H1 (cell line): ENCODE results near the gene CX3CR1. TPM values are rescaled to one million over a fixed set of nuclear protein-coding genes. Genes with fewer than 3 reads are reported as not detected.

Source experiments
- HDAC2 ChIP-seq, 2 experiments: fragments of 300-600 bp in 1 of 2; sonication (generic) in 1 of 2; IDR thresholded peaks; 2 replicates each; pipeline ENCODE4 v1.6.1; 2011 to 2012; ENCODE audit warnings: low read depth in 2 of 2, low read length in 2 of 2, mild to moderate bottlenecking in 2 of 2, moderate library complexity in 2 of 2, borderline replicate concordance in 1 of 2, inconsistent platforms in 1 of 2
- JUND ChIP-seq: IDR thresholded peaks from 2 replicates; pipeline ENCODE4 v1.6.1; 2011; ENCODE audit warnings: mild to moderate bottlenecking, improper control_type of control experiment, low read length
- TEAD4 ChIP-seq: IDR thresholded peaks from 2 replicates; pipeline ENCODE4 v1.6.1; 2012; ENCODE audit warnings: low read depth, low read length, inconsistent platforms, mixed read lengths
- YY1 ChIP-seq: IDR thresholded peaks from 2 replicates; pipeline ENCODE4 v1.6.1; 2011; ENCODE audit warnings: low read depth, mild to moderate bottlenecking, low read length
- polyA plus RNA-seq, 7 experiments: library from polyadenylated mRNA; depleted of rRNA in 3 of 7; stranded (reverse) in 5 of 7; unstranded in 2 of 7; fragments of >200 nt in 5 of 7; fragments of 200-250 nt in 2 of 7; gene quantifications; 1 replicate in 5 of 7; 2 replicates in 1 of 7; 4 replicates in 1 of 7; pipeline versions ENCODE4 v1.2.1 to v1.2.3, GENCODE V29; 2011 to 2013; ENCODE audit warnings: missing spikeins in 2 of 7, mixed read lengths in 2 of 7
- total RNA-seq: library from RNA; stranded (reverse); fragmentation: NEBNext Ultra II Directional; extraction: Animal tissue kit (Norgen Biotek cat#: 25700); gene quantifications from 2 replicates; pipeline ENCODE4 v1.2.1, GENCODE V29; 2021
- TF ChIP-seq, protein P1 (sequence below): fragments of 300-600 bp; sonication (generic); IDR thresholded peaks from 2 replicates; pipeline ENCODE4 v1.7.1; 2012; ENCODE audit warnings: low read length, moderate library complexity, mild to moderate bottlenecking, inconsistent platforms; ENCODE audit not compliant: insufficient replicate concordance
- TF ChIP-seq, protein P2 (sequence below): IDR thresholded peaks from 2 replicates; pipeline ENCODE4 v1.6.1; 2012; ENCODE audit warnings: low read length, inconsistent platforms

Gene CX3CR1
- total and polyA plus RNA-seq, 2 of the 8 experiments (the other 6 are each of a cell fraction or from before 2014, with no cell fraction given) = 0.08 TPM; not detected in 1

DNA sequence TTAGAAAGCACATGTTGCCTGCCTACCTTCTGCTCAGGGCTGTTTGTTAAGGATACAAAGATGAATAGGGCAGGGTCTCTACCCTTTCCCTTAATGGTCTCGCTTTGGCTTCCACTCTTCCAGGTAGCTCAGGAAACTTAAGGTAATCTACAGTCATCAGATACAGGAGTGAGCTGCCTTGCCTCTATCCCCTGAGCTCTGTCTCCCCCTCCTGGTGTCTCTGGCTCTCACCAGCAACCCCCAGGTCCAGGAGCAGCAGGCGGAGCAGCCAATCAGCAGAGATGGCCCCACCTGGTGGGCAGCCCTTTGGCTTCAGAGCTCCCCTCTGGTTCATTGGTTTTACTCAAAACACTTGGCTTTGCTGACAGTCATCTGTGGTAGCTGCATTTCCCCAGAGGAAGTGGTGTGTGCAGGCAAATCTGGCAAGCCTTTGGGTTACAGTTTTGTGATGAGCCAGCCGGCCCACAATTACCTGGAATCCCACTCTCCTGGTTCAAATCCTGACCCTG is 8.5 kb upstream of the CX3CR1 start (continued):
- TF ChIP-seq, protein P1, sequence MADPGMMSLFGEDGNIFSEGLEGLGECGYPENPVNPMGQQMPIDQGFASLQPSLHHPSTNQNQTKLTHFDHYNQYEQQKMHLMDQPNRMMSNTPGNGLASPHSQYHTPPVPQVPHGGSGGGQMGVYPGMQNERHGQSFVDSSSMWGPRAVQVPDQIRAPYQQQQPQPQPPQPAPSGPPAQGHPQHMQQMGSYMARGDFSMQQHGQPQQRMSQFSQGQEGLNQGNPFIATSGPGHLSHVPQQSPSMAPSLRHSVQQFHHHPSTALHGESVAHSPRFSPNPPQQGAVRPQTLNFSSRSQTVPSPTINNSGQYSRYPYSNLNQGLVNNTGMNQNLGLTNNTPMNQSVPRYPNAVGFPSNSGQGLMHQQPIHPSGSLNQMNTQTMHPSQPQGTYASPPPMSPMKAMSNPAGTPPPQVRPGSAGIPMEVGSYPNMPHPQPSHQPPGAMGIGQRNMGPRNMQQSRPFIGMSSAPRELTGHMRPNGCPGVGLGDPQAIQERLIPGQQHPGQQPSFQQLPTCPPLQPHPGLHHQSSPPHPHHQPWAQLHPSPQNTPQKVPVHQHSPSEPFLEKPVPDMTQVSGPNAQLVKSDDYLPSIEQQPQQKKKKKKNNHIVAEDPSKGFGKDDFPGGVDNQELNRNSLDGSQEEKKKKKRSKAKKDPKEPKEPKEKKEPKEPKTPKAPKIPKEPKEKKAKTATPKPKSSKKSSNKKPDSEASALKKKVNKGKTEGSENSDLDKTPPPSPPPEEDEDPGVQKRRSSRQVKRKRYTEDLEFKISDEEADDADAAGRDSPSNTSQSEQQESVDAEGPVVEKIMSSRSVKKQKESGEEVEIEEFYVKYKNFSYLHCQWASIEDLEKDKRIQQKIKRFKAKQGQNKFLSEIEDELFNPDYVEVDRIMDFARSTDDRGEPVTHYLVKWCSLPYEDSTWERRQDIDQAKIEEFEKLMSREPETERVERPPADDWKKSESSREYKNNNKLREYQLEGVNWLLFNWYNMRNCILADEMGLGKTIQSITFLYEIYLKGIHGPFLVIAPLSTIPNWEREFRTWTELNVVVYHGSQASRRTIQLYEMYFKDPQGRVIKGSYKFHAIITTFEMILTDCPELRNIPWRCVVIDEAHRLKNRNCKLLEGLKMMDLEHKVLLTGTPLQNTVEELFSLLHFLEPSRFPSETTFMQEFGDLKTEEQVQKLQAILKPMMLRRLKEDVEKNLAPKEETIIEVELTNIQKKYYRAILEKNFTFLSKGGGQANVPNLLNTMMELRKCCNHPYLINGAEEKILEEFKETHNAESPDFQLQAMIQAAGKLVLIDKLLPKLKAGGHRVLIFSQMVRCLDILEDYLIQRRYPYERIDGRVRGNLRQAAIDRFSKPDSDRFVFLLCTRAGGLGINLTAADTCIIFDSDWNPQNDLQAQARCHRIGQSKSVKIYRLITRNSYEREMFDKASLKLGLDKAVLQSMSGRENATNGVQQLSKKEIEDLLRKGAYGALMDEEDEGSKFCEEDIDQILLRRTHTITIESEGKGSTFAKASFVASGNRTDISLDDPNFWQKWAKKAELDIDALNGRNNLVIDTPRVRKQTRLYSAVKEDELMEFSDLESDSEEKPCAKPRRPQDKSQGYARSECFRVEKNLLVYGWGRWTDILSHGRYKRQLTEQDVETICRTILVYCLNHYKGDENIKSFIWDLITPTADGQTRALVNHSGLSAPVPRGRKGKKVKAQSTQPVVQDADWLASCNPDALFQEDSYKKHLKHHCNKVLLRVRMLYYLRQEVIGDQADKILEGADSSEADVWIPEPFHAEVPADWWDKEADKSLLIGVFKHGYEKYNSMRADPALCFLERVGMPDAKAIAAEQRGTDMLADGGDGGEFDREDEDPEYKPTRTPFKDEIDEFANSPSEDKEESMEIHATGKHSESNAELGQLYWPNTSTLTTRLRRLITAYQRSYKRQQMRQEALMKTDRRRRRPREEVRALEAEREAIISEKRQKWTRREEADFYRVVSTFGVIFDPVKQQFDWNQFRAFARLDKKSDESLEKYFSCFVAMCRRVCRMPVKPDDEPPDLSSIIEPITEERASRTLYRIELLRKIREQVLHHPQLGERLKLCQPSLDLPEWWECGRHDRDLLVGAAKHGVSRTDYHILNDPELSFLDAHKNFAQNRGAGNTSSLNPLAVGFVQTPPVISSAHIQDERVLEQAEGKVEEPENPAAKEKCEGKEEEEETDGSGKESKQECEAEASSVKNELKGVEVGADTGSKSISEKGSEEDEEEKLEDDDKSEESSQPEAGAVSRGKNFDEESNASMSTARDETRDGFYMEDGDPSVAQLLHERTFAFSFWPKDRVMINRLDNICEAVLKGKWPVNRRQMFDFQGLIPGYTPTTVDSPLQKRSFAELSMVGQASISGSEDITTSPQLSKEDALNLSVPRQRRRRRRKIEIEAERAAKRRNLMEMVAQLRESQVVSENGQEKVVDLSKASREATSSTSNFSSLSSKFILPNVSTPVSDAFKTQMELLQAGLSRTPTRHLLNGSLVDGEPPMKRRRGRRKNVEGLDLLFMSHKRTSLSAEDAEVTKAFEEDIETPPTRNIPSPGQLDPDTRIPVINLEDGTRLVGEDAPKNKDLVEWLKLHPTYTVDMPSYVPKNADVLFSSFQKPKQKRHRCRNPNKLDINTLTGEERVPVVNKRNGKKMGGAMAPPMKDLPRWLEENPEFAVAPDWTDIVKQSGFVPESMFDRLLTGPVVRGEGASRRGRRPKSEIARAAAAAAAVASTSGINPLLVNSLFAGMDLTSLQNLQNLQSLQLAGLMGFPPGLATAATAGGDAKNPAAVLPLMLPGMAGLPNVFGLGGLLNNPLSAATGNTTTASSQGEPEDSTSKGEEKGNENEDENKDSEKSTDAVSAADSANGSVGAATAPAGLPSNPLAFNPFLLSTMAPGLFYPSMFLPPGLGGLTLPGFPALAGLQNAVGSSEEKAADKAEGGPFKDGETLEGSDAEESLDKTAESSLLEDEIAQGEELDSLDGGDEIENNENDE = no peak
- TF ChIP-seq HDAC2 (IDR thresholded peaks at IDR 0.05; ENCODE audit: borderline replicate concordance in 1 of 2, low read depth in 2 of 2, low read length in 2 of 2) (0 out of 4 replicates have a peak, but pooled peaks of 1 of the 2 experiments have one; percentile 26), TEAD4 (0 out of 2 replicates have a peak, but pooled peaks have one; percentile 25), JUND (peak; percentile 71), YY1 (peak; percentile 68)
- TF ChIP-seq, protein P2, sequence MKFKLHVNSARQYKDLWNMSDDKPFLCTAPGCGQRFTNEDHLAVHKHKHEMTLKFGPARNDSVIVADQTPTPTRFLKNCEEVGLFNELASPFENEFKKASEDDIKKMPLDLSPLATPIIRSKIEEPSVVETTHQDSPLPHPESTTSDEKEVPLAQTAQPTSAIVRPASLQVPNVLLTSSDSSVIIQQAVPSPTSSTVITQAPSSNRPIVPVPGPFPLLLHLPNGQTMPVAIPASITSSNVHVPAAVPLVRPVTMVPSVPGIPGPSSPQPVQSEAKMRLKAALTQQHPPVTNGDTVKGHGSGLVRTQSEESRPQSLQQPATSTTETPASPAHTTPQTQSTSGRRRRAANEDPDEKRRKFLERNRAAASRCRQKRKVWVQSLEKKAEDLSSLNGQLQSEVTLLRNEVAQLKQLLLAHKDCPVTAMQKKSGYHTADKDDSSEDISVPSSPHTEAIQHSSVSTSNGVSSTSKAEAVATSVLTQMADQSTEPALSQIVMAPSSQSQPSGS = 0 out of 2 replicates have a peak, but pooled peaks have one; percentile 44
